Peyer's patch (tissue), 4 donors: ENCODE results near the gene RXFP1. TPM values are rescaled to one million over a fixed set of nuclear protein-coding genes. Genes with fewer than 3 reads are reported as not detected.

Source experiments
- DNase-seq, 3 donors: peaks; one replicate each; pipeline ENCODE4 v3.0.0-alpha.2; 2017 to 2019
- H3K27ac ChIP-seq, 4 donors: fragments of 200-600 bp; sonication (generic); one replicate each; pipeline ENCODE4 v1.5.1; 2016 to 2019
- H3K27me3 ChIP-seq, 2 donors: fragments of 200-600 bp; sonication (generic); one replicate each; pipeline ENCODE4 v1.5.1; 2019
- H3K36me3 ChIP-seq, 3 donors: fragments of 200-600 bp; sonication (generic); one replicate each; pipeline ENCODE4 v1.5.1; 2016 to 2019
- H3K4me1 ChIP-seq, 4 donors: fragments of 200-600 bp; sonication (generic); one replicate each; pipeline ENCODE4 v1.5.1; 2016 to 2019
- H3K4me3 ChIP-seq, 4 donors: fragments of 200-600 bp; sonication (generic); 1 replicate in 3 of 4; 2 replicates in 1 of 4; pipeline ENCODE4 v1.5.1; 2016 to 2019; ENCODE audit warnings: mild to moderate bottlenecking in 1 of 4
- H3K9me3 ChIP-seq, 4 donors: fragments of 200-600 bp; sonication (generic); one replicate each; pipeline ENCODE4 v1.5.1; 2016 to 2019; ENCODE audit warnings: mild to moderate bottlenecking in 1 of 4
- POLR2A ChIP-seq, 2 donors: fragments of 450-650 bp; IDR thresholded peaks; one replicate each; pipeline ENCODE4 v1.5.1; 2017; ENCODE audit warnings: antibody characterized with exemption in 2 of 2, mild to moderate bottlenecking in 2 of 2, moderate library complexity in 2 of 2
- small RNA-seq, 2 donors: library from RNA; depleted of rRNA; stranded (forward); fragments of <200 nt; gene quantifications; one replicate each; pipeline ENCODE3, GENCODE V24; 2016
- total RNA-seq, 4 donors: library from RNA; depleted of rRNA; stranded (reverse); fragments of >200 nt; gene quantifications; one replicate each; pipeline ENCODE4 v1.1.0, GENCODE V29; 2016
- TF ChIP-seq, protein P1 (sequence below), 6 experiments: fragments of 450-650 bp in 4 of 6; fragments of 200-600 bp in 2 of 6; sonication (generic) in 1 of 6; IDR thresholded peaks; one replicate each; pipeline ENCODE4 v1.5.1; 2017 to 2019; ENCODE audit warnings: antibody characterized with exemption in 6 of 6, mild to moderate bottlenecking in 3 of 6, moderate library complexity in 1 of 6

The RXFP1 gene
- total RNA-seq, 4 donors from 2014 or later = 0.38 to 0.54 TPM; not detected in 2

GRCh38 chr4:158682066-158682465 is 160.4 kb downstream of the RXFP1 start:
- peaks cover 0 to 19% (median 0%) of the 10 kb centered on the region in 3 donors for H3K36me3 ChIP-seq
- TF ChIP-seq, protein P1, sequence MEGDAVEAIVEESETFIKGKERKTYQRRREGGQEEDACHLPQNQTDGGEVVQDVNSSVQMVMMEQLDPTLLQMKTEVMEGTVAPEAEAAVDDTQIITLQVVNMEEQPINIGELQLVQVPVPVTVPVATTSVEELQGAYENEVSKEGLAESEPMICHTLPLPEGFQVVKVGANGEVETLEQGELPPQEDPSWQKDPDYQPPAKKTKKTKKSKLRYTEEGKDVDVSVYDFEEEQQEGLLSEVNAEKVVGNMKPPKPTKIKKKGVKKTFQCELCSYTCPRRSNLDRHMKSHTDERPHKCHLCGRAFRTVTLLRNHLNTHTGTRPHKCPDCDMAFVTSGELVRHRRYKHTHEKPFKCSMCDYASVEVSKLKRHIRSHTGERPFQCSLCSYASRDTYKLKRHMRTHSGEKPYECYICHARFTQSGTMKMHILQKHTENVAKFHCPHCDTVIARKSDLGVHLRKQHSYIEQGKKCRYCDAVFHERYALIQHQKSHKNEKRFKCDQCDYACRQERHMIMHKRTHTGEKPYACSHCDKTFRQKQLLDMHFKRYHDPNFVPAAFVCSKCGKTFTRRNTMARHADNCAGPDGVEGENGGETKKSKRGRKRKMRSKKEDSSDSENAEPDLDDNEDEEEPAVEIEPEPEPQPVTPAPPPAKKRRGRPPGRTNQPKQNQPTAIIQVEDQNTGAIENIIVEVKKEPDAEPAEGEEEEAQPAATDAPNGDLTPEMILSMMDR (IDR thresholded peaks at IDR 0.05) = no peak
- TF ChIP-seq POLR2A (IDR thresholded peaks at IDR 0.05) = no peak
- no peak overlapping the region for H3K27ac ChIP-seq
- H3K4me3 ChIP-seq = no peak overlapping the region
- peaks cover 0 to 2% (median 0%) of the 10 kb centered on the region in 4 donors for H3K4me1 ChIP-seq
- no peak for DNase-seq
- no peaks in the 10 kb centered on the region for H3K9me3 ChIP-seq
- no peaks in the 10 kb centered on the region for H3K27me3 ChIP-seq

DNA sequence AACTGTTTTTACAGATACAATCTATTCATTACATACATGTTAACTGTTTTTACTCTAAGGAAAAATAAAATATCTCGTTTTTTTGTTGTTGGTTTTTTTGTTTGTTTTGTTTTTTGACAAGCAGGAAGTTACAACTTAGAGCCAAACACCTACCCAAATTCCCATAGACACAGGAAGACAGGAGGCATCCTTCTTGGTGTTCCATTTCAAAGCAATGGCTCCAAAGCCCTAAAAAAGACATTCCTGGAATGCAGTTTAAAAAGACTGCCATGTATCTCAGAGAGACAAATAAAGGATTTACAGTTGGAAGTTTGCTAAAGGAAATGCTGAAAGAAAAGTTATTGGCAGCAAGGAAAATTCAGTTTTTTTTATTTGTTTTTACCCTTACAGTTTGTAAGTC is 167.1 kb downstream of the RXFP1 start:
- DNase-seq = no peak
- Histone ChIP-seq H3K36me3 (peaks cover 0 to 15% (median 0%) of the 10 kb centered on the region in 3 donors), H3K27me3 (no peaks in the 10 kb centered on the region), H3K4me3 (no peak overlapping the region), H3K9me3 (no peaks in the 10 kb centered on the region), H3K27ac (no peak overlapping the region), H3K4me1 (no peaks in the 10 kb centered on the region)
- TF ChIP-seq POLR2A (IDR thresholded peaks at IDR 0.05) = no peak
- TF ChIP-seq, protein P1 (IDR thresholded peaks at IDR 0.05) = no peak

Small RNA genes lying within 50 kb of the gene (small RNA-seq; reads per million reads assigned to genes)
- gene RF00012 = 0 reads per million in 2 donors

Other genes with a start within 250 kb of the RXFP1 start
- gene C4orf46, start 150.0 kb downstream of the RXFP1 start, total RNA-seq = 1 to 10 TPM; 1.6 to 3.3 (median 2.7) TPM
- 100 to 1,000 TPM in 3 of 4 donors, 10 to 100 TPM in 1; 51.2 to 219 (median 112) TPM for gene ETFDH, start 150.4 kb downstream of the RXFP1 start, total RNA-seq
- 10 to 100 TPM; 21.9 to 60.2 (median 28.3) TPM for gene PPID, start 201.5 kb downstream of the RXFP1 start, total RNA-seq
- 10 to 100 TPM; 31.9 to 40.8 (median 38.6) TPM for gene FNIP2, start 247.1 kb downstream of the RXFP1 start, total RNA-seq